CD4-positive, CD25-positive, alpha-beta regulatory T cell (primary cell): Measurements from ENCODE around the gene TMEM14C. TPM values are rescaled to one million over a fixed set of nuclear protein-coding genes. Genes with fewer than 3 reads are reported as not detected.
"Not testable (repeated sequence)": the region's sequence is repeated elsewhere in the genome, so short reads cannot be mapped to it uniquely, and the experiment has no call there.

ENCODE experiments used
- ATAC-seq, 2 donors: fragments of 150-1000 bp; cut with Tn5 transposase; one replicate each; pipeline ENCODE4 v1.10.0; 2021; ENCODE audit warnings: low read depth in 2 of 2, moderate number of reproducible peaks in 2 of 2, moderate library complexity in 1 of 2
- DNase-seq, 3 donors: peaks; one replicate each; pipeline versions ENCODE4 v3.0.0 to v3.0.0-alpha.2; 2012 to 2022; ENCODE audit warnings: mixed read lengths in 1 of 3
- H3K27ac ChIP-seq: one replicate; pipeline ENCODE4 v1.7.0; 2013; ENCODE audit warnings: mild to moderate bottlenecking, low read length; ENCODE audit not compliant: insufficient read depth, poor library complexity, severe bottlenecking
- H3K27me3 ChIP-seq: one replicate; pipeline ENCODE4 v1.7.0; 2013; ENCODE audit warnings: low read length; ENCODE audit not compliant: control insufficient read depth, insufficient read depth
- H3K36me3 ChIP-seq: one replicate; pipeline ENCODE4 v1.7.0; 2013; ENCODE audit warnings: mild to moderate bottlenecking, low read length, moderate library complexity; ENCODE audit not compliant: control insufficient read depth, insufficient read depth
- H3K4me1 ChIP-seq: 2 replicates; pipeline ENCODE4 v1.7.0; 2013; ENCODE audit warnings: mild to moderate bottlenecking, low read length; ENCODE audit not compliant: insufficient read depth, control insufficient read depth, poor library complexity, severe bottlenecking
- H3K4me3 ChIP-seq: one replicate; pipeline ENCODE4 v1.7.0; 2013; ENCODE audit warnings: low read depth, mild to moderate bottlenecking, low read length, moderate library complexity
- H3K9me3 ChIP-seq, 2 experiments: 1 replicate in 1 of 2; 2 replicates in 1 of 2; pipeline ENCODE4 v1.7.0; 2013; ENCODE audit warnings: low read length in 2 of 2, mild to moderate bottlenecking in 1 of 2, moderate library complexity in 1 of 2; ENCODE audit not compliant: control insufficient read depth in 2 of 2
- H3K27ac Mint-ChIP-seq, 3 donors: one replicate each; pipeline ENCODE4 v1.8.0; 2020 to 2022; ENCODE audit warnings: mild to moderate bottlenecking in 3 of 3, mixed read lengths in 3 of 3, moderate library complexity in 2 of 3
- H3K27me3 Mint-ChIP-seq: one replicate; pipeline ENCODE4 v1.8.0; 2022; ENCODE audit warnings: mild to moderate bottlenecking, mixed read lengths
- H3K36me3 Mint-ChIP-seq: one replicate; pipeline ENCODE4 v1.8.0; 2020; ENCODE audit warnings: mixed read lengths
- H3K4me1 Mint-ChIP-seq, 4 donors: one replicate each; pipeline ENCODE4 v1.8.0; 2020 to 2022; ENCODE audit warnings: mixed read lengths in 4 of 4, mild to moderate bottlenecking in 1 of 4
- H3K4me3 Mint-ChIP-seq, 4 donors: one replicate each; pipeline ENCODE4 v1.8.0; 2020 to 2022; ENCODE audit warnings: mild to moderate bottlenecking in 4 of 4, mixed read lengths in 4 of 4, moderate library complexity in 3 of 4
- H3K9me3 Mint-ChIP-seq, 7 donors: one replicate each; pipeline ENCODE4 v1.8.0; 2020 to 2022; ENCODE audit warnings: mixed read lengths in 7 of 7, mild to moderate bottlenecking in 3 of 7, moderate library complexity in 2 of 7
- polyA plus RNA-seq, 4 donors: library from polyadenylated mRNA; unstranded; fragments of 300-500 nt; fragmentation: Illumina TruSeq; gene quantifications; one replicate each; pipeline ENCODE4 v1.2.3, GENCODE V29; 2021
- total RNA-seq: library from RNA; stranded (reverse); gene quantifications from one replicate; pipeline ENCODE4 v1.2.3, GENCODE V29; 2022

TMEM14C gene
- total and polyA plus RNA-seq, 5 donors from 2014 or later, result 15.7 to 172 (median 84.9) TPM

GRCh38 chr6:10741643-10742042 is 18.8 kb downstream of the TMEM14C start:
- ATAC-seq, H3K27ac Mint-ChIP-seq, H3K27me3 Mint-ChIP-seq, H3K36me3 Mint-ChIP-seq, H3K36me3 ChIP-seq, H3K4me3 Mint-ChIP-seq, H3K27ac ChIP-seq, H3K4me1 ChIP-seq, H3K4me3 ChIP-seq, H3K9me3 Mint-ChIP-seq, H3K27me3 ChIP-seq, H3K9me3 ChIP-seq, DNase-seq: not testable (repeated sequence)
- H3K4me1 Mint-ChIP-seq, result peaks cover under 1 to 20% (median 14%) of the 10 kb centered on the region in 4 donors

- no peaks in the 10 kb centered on the region for H3K27me3 ChIP-seq
- H3K4me3 ChIP-seq, result no peak overlapping the region
- Mint-ChIP-seq H3K27me3 (no peaks in the 10 kb centered on the region), H3K36me3 (peaks cover 4% of the 10 kb centered on the region), H3K9me3 (no peaks in the 10 kb centered on the region), H3K4me3 (no peak overlapping the region), H3K4me1 (peaks cover 4 to 27% (median 19%) of the 10 kb centered on the region in 4 donors), H3K27ac (no peak overlapping the region)
- ATAC-seq (no peak), DNase-seq (no peak)
- no peak overlapping the region for H3K27ac ChIP-seq
- H3K36me3 ChIP-seq, result no peaks in the 10 kb centered on the region
- H3K9me3 ChIP-seq, result no peaks in the 10 kb centered on the region
- peaks cover 9% of the 10 kb centered on the region for H3K4me1 ChIP-seq
Measured at GRCh38 chr6:10742251-10742650, 19.4 kb downstream of the TMEM14C start.

- H3K36me3 Mint-ChIP-seq, result peaks cover 4% of the 10 kb centered on the region
- H3K27me3 ChIP-seq, result no peaks in the 10 kb centered on the region
- peaks cover 18% of the 10 kb centered on the region for H3K4me1 ChIP-seq
- H3K27ac ChIP-seq, result no peak overlapping the region
- no peaks in the 10 kb centered on the region for H3K9me3 Mint-ChIP-seq
- peaks cover 4 to 35% (median 23%) of the 10 kb centered on the region in 4 donors for H3K4me1 Mint-ChIP-seq
- DNase-seq (no peak), ATAC-seq (no peak)
- no peaks in the 10 kb centered on the region for H3K36me3 ChIP-seq
- H3K9me3 ChIP-seq, result no peaks in the 10 kb centered on the region
- H3K27ac Mint-ChIP-seq, result no peak overlapping the region
- no peak overlapping the region for H3K4me3 ChIP-seq
- peak overlapping the region in 1 of 4 donors; percentile 58 for H3K4me3 Mint-ChIP-seq
- no peaks in the 10 kb centered on the region for H3K27me3 Mint-ChIP-seq
Measured at GRCh38 chr6:10743515-10743914, 20.6 kb downstream of the TMEM14C start.

- no peaks in the 10 kb centered on the region for H3K9me3 ChIP-seq
- peaks cover 6% of the 10 kb centered on the region for H3K36me3 ChIP-seq
- Mint-ChIP-seq H3K27me3 (no peaks in the 10 kb centered on the region), H3K9me3 (no peaks in the 10 kb centered on the region), H3K36me3 (peaks cover 8% of the 10 kb centered on the region), H3K4me1 (peaks cover 13 to 51% (median 33%) of the 10 kb centered on the region in 4 donors), H3K27ac (peak overlapping the region in 1 of 3 donors; percentile 50), H3K4me3 (peak overlapping the region in 3 of 4 donors; percentile 31 to 98 (median 80))
- ATAC-seq (no peak), DNase-seq (no peak)
- no peak overlapping the region for H3K27ac ChIP-seq
- peaks cover 32% of the 10 kb centered on the region for H3K4me1 ChIP-seq
- H3K4me3 ChIP-seq, result no peak overlapping the region
- H3K27me3 ChIP-seq, result no peaks in the 10 kb centered on the region
Measured at GRCh38 chr6:10745116-10745515, 22.2 kb downstream of the TMEM14C start.

GRCh38 chr6:10746915-10747250 is 24.0 kb downstream of the TMEM14C start:
- peak overlapping the region; percentile 95 to 98 (median 97) for H3K4me3 Mint-ChIP-seq
- peak overlapping the region; percentile 95 to 98 (median 97) for H3K27ac Mint-ChIP-seq
- peak in 1 of 3 donors; percentile 7 for DNase-seq
- H3K9me3 Mint-ChIP-seq, result no peaks in the 10 kb centered on the region
- ATAC-seq, result no peak
- H3K4me1 ChIP-seq, result peaks cover 36% of the 10 kb centered on the region
- peaks cover 14% of the 10 kb centered on the region for H3K36me3 Mint-ChIP-seq
- H3K27me3 Mint-ChIP-seq, result no peaks in the 10 kb centered on the region
- H3K4me3 ChIP-seq, result peak overlapping the region; percentile 87
- H3K9me3 ChIP-seq, result no peaks in the 10 kb centered on the region
- H3K36me3 ChIP-seq, result peaks cover 19% of the 10 kb centered on the region
- H3K4me1 Mint-ChIP-seq, result peaks cover 18 to 68% (median 46%) of the 10 kb centered on the region in 4 donors
- H3K27ac ChIP-seq, result peak overlapping the region; percentile 77
- H3K27me3 ChIP-seq, result no peaks in the 10 kb centered on the region

GRCh38 chr6:10747251-10747972 is 24.5 kb downstream of the TMEM14C start, which contains the start of gene TMEM14B:
TMEM14B (plus strand) TSS chr6:10747805; CDS start chr6:10749246, 1,441 bp downstream.
- H3K27ac Mint-ChIP-seq, result peak within 1 kb of the TSS; percentile 95 to 98 (median 97)
- ATAC-seq, result peak; percentile 97
- H3K4me1 Mint-ChIP-seq, result peaks cover 18 to 71% (median 47%) of the 10 kb centered on the region in 4 donors
- DNase-seq, result peak; percentile 98 to 99 (median 98)
- Histone ChIP-seq H3K4me1 (peaks cover 36% of the 10 kb centered on the region), H3K27ac (peak within 1 kb of the TSS; percentile 77), H3K36me3 (peaks cover 22% of the 10 kb centered on the region), H3K4me3 (peak within 1 kb of the TSS; percentile 88), H3K9me3 (no peaks in the 10 kb centered on the region), H3K27me3 (no peaks in the 10 kb centered on the region)
- H3K36me3 Mint-ChIP-seq, result peaks cover 14% of the 10 kb centered on the region
- peak within 1 kb of the TSS; percentile 95 to 98 (median 97) for H3K4me3 Mint-ChIP-seq
- no peaks in the 10 kb centered on the region for H3K9me3 Mint-ChIP-seq
- H3K27me3 Mint-ChIP-seq, result no peaks in the 10 kb centered on the region

- H3K9me3 ChIP-seq, result no peaks in the 10 kb centered on the region
- peaks cover 28% of the 10 kb centered on the region for H3K36me3 Mint-ChIP-seq
- no peak overlapping the region for H3K27ac ChIP-seq
Measured at GRCh38 chr6:10749734-10750133, 26.9 kb downstream of the TMEM14C start.

More at GRCh38 chr6:10749734-10750133, 26.9 kb downstream of the TMEM14C start:
- DNase-seq, result no peak
- H3K4me1 ChIP-seq, result peaks cover 36% of the 10 kb centered on the region
- peaks cover 42% of the 10 kb centered on the region for H3K36me3 ChIP-seq
- Mint-ChIP-seq H3K27ac (peak overlapping the region in 2 of 3 donors; percentile 88 to 98), H3K9me3 (peaks cover 0 to 2% (median 0%) of the 10 kb centered on the region in 7 donors), H3K27me3 (no peaks in the 10 kb centered on the region), H3K4me3 (peak overlapping the region; percentile 11 to 98 (median 96)), H3K4me1 (peaks cover 22 to 86% (median 58%) of the 10 kb centered on the region in 4 donors)
- H3K4me3 ChIP-seq, result peak overlapping the region; percentile 88
- H3K27me3 ChIP-seq, result no peaks in the 10 kb centered on the region
- no peak for ATAC-seq
